Endothelial cell of umbilical vein (primary cell): Measurements from ENCODE around the gene GPR137B. TPM values are rescaled to one million over a fixed set of nuclear protein-coding genes. Genes with fewer than 3 reads are reported as not detected.
"Not testable (repeated sequence)": the region's sequence is repeated elsewhere in the genome, so short reads cannot be mapped to it uniquely, and the experiment has no call there.

ENCODE experiments used
- BruUV-seq: library from RNA; stranded (reverse); fragments of 400-500 nt; replicated peaks from 2 replicates; lab custom pipeline; 2021; lab: Mats Ljungman, UMichigan
- CTCF ChIA-PET: fragments of 300-600, 350-600 bp; sonication (Branson Sonifier 250); formaldehyde crosslinking; loops from one replicate; lab custom pipeline; 2021; ENCODE audit warnings: antibody characterized with exemption, inconsistent platforms; lab: Charles Lee
- POLR2A ChIA-PET: fragments of 300-600, 350-600 bp; sonication (Branson Sonifier 250); formaldehyde crosslinking; loops from one replicate; lab custom pipeline; 2021; ENCODE audit warnings: antibody characterized with exemption, inconsistent platforms; lab: Charles Lee
- DNase-seq: peaks from one replicate; pipeline ENCODE4 v3.0.0-alpha.2; 2011; ENCODE audit warnings: low read depth, low spot score
- FAIRE-seq: peaks from 2 replicates; lab custom pipeline; 2011; peaks lifted over from hg19 to GRCh38; lab: Jason Lieb, UNC
- H2AFZ ChIP-seq: 2 replicates; pipeline ENCODE4 v1.6.0; 2012; ENCODE audit warnings: low read depth, low read length, control low read depth, inconsistent platforms
- H3K27ac ChIP-seq: 2 replicates; pipeline ENCODE4 v1.5.1; 2011; ENCODE audit warnings: low read depth, mild to moderate bottlenecking, control low read depth, low read length, moderate library complexity; ENCODE audit not compliant: insufficient read depth
- H3K27me3 ChIP-seq, 2 experiments: 2 replicates each; pipeline versions ENCODE4 v1.6.0 to v1.6.1; 2011; ENCODE audit warnings: low read length in 2 of 2, mixed read lengths in 1 of 2; ENCODE audit not compliant: control insufficient read depth in 2 of 2, insufficient read depth in 2 of 2
- H3K36me3 ChIP-seq, 2 experiments: 2 replicates in 1 of 2; 3 replicates in 1 of 2; pipeline ENCODE4 v1.5.1; 2011; ENCODE audit warnings: low read length in 2 of 2, mild to moderate bottlenecking in 1 of 2, moderate library complexity in 1 of 2; ENCODE audit not compliant: control insufficient read depth in 2 of 2, insufficient read depth in 2 of 2; ENCODE audit errors: extremely low read depth in 1 of 2
- H3K4me1 ChIP-seq: 3 replicates; pipeline ENCODE4 v1.5.1; 2011; ENCODE audit warnings: mild to moderate bottlenecking, low read length; ENCODE audit not compliant: control insufficient read depth, insufficient read depth; ENCODE audit errors: extremely low read depth
- H3K4me2 ChIP-seq: 2 replicates; pipeline ENCODE4 v1.6.1; 2011; ENCODE audit warnings: low read length, control low read depth, mixed read lengths; ENCODE audit not compliant: insufficient read depth
- H3K4me3 ChIP-seq, 3 experiments: fragments of 200-600 bp in 1 of 3; sonication (generic), shearing (Covaris generic) in 1 of 3; replicated peaks in 1 of 3; 2 replicates each; pipeline ENCODE4 v1.5.1; 2011 to 2016; ENCODE audit warnings: control low read depth in 3 of 3, low read length in 3 of 3, mild to moderate bottlenecking in 2 of 3, inconsistent platforms in 1 of 3, low read depth in 1 of 3, moderate library complexity in 1 of 3; ENCODE audit not compliant: insufficient read depth in 1 of 3
- H3K79me2 ChIP-seq: 2 replicates; pipeline ENCODE4 v1.6.0; 2012; ENCODE audit warnings: low read length, inconsistent platforms; ENCODE audit not compliant: control insufficient read depth, insufficient read depth
- H3K9ac ChIP-seq: replicated peaks from 2 replicates; pipeline ENCODE3; 2011; ENCODE audit warnings: low read length, control low read depth; ENCODE audit not compliant: insufficient read depth; ENCODE audit errors: extremely low read depth
- H3K9me1 ChIP-seq: replicated peaks from 3 replicates; pipeline ENCODE4 v1.6.0; 2011; ENCODE audit warnings: mild to moderate bottlenecking, low read length; ENCODE audit not compliant: control insufficient read depth, insufficient read depth; ENCODE audit errors: extremely low read depth
- H3K9me3 ChIP-seq: replicated peaks from 2 replicates; pipeline ENCODE4 v1.5.1; 2012; ENCODE audit warnings: low read length, inconsistent platforms; ENCODE audit not compliant: control insufficient read depth, insufficient read depth
- H4K20me1 ChIP-seq: replicated peaks from 2 replicates; pipeline ENCODE3; 2011; ENCODE audit warnings: mild to moderate bottlenecking, low read length; ENCODE audit not compliant: control insufficient read depth, insufficient read depth; ENCODE audit errors: extremely low read depth
- EZH2 ChIP-seq: IDR thresholded peaks from 2 replicates; pipeline ENCODE4 v1.6.1; 2012; ENCODE audit warnings: borderline replicate concordance, low read depth, mild to moderate bottlenecking, moderate library complexity, low read length, inconsistent platforms; ENCODE audit not compliant: severe bottlenecking
- FOS ChIP-seq: IDR thresholded peaks from 2 replicates; pipeline ENCODE4 v1.6.1; 2011; ENCODE audit warnings: mild to moderate bottlenecking, low read length, moderate library complexity, borderline replicate concordance; ENCODE audit not compliant: insufficient read depth
- GATA2 ChIP-seq: IDR thresholded peaks from 2 replicates; pipeline ENCODE4 v1.7.0; 2011; ENCODE audit warnings: low read depth, mild to moderate bottlenecking, moderate library complexity, mixed read lengths, low read length; ENCODE audit not compliant: insufficient read length, insufficient read depth
- JUN ChIP-seq: IDR thresholded peaks from 2 replicates; pipeline ENCODE4 v1.6.1; 2011; ENCODE audit warnings: borderline replicate concordance, low read depth; ENCODE audit not compliant: insufficient read length, insufficient read depth
- MYC ChIP-seq: IDR thresholded peaks from one replicate; pipeline ENCODE4 v1.6.1; 2011; ENCODE audit warnings: mild to moderate bottlenecking, low read depth, low read length
- POLR2A ChIP-seq: IDR thresholded peaks from 2 replicates; pipeline ENCODE4 v1.6.1; 2012; ENCODE audit warnings: low read depth, mild to moderate bottlenecking, control low read depth, low read length
- POLR2AphosphoS5 ChIP-seq: IDR thresholded peaks from 2 replicates; pipeline ENCODE4 v1.6.1; 2012; ENCODE audit warnings: low read depth, mild to moderate bottlenecking, control low read depth, low read length, moderate library complexity; ENCODE audit not compliant: insufficient read depth
- dilution Hi-C: fragments of 300-500 bp; cut with MboI; formaldehyde crosslinking; loops from one replicate; pipeline ENCODE4 v1.15.0; 2019; ENCODE audit warnings: low sequenced_read_pairs; ENCODE audit not compliant: extremely low pct_ligation_motif_present
- intact Hi-C: fragments of 100-400 bp; cut with micrococcal nuclease; formaldehyde crosslinking; loops from one replicate; pipeline ENCODE4 v1.10.0; 2022
- polyA plus RNA-seq, 4 experiments: library from polyadenylated mRNA; depleted of rRNA in 3 of 4; stranded (reverse) in 3 of 4; unstranded in 1 of 4; fragments of >200 nt; gene quantifications; 2 replicates each; pipeline versions ENCODE4 v1.2.1 to v1.2.3, GENCODE V29; 2011 to 2012; ENCODE audit warnings: missing spikeins in 1 of 4
- total RNA-seq: library from RNA; stranded (reverse); gene quantifications from 2 replicates; pipeline ENCODE4 v1.2.3, GENCODE V29; 2021
- TF ChIP-seq, protein P1 (sequence below), 2 donors: IDR thresholded peaks; 1 replicate in 1 of 2; 2 replicates in 1 of 2; pipeline ENCODE4 v1.5.1; 2011; ENCODE audit warnings: low read length in 2 of 2, mild to moderate bottlenecking in 2 of 2, moderate library complexity in 2 of 2, control low read depth in 1 of 2, inconsistent platforms in 1 of 2, low read depth in 1 of 2; ENCODE audit not compliant: insufficient read depth in 1 of 2; ENCODE audit errors: extremely low read depth in 1 of 2
- TF ChIP-seq, protein P2 (sequence below): IDR thresholded peaks from 2 replicates; pipeline ENCODE4 v1.6.1; 2011; ENCODE audit not compliant: insufficient read depth, insufficient read length

Gene GPR137B
- total and polyA plus RNA-seq, 2 donors (not counting 3 experiments of a cell fraction or from before 2014, with no cell fraction given): 7.8 to 11.9 TPM

DNA sequence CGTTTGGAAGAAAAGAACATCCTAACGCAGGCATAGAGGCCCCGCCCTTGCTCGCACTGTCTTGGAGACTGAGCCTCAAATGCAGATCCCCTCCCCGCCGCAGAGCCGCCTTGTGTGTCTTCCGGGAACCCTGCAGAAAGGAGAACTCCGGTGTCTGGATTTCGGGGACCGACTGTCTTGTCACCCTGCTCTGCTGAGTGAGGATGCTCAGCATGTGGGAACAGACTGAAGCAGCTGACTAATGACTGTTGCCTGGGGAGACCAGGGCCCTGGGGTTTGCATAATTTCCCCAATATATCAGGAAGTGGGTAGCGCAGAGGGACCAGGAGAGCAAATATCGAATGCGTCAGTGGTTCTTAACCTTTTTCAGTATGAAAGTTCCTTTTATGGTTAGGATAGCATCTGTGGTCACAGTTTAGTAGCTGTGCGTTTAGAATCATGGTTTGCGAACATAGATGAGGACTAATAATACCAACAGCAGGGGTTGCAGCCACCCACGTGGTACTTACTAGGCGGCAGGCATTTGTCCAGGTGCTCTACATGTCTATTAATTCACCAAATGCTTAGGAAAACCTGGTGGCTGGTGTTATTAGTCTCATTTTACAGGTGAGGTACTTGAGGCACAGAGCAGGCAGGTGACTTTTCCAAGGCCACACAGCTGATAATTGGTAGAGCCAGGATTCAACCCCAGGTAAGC, 14.3 kb downstream of the GPR137B start:
- no peaks in the 10 kb centered on the region for H3K27me3 ChIP-seq
- H2AFZ ChIP-seq: no peak overlapping the region
- no peaks in the 10 kb centered on the region for H3K9me3 ChIP-seq
- no peaks in the 10 kb centered on the region for H3K36me3 ChIP-seq
- no peak for FAIRE-seq
- H3K27ac ChIP-seq: no peak overlapping the region
- dilution Hi-C loops: no loop called here
- ChIA-PET CTCF (no interaction called here), POLR2A (no interaction called here)
- no peak for DNase-seq
- TF ChIP-seq POLR2A (no peak), MYC (no peak), FOS (no peak), JUN (no peak), GATA2 (no peak), POLR2AphosphoS5 (no peak), EZH2 (no peak)
- TF ChIP-seq, protein P1, sequence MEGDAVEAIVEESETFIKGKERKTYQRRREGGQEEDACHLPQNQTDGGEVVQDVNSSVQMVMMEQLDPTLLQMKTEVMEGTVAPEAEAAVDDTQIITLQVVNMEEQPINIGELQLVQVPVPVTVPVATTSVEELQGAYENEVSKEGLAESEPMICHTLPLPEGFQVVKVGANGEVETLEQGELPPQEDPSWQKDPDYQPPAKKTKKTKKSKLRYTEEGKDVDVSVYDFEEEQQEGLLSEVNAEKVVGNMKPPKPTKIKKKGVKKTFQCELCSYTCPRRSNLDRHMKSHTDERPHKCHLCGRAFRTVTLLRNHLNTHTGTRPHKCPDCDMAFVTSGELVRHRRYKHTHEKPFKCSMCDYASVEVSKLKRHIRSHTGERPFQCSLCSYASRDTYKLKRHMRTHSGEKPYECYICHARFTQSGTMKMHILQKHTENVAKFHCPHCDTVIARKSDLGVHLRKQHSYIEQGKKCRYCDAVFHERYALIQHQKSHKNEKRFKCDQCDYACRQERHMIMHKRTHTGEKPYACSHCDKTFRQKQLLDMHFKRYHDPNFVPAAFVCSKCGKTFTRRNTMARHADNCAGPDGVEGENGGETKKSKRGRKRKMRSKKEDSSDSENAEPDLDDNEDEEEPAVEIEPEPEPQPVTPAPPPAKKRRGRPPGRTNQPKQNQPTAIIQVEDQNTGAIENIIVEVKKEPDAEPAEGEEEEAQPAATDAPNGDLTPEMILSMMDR (IDR thresholded peaks at IDR 0.05; ENCODE audit: extremely low read depth in 1 of 2, insufficient read depth in 1 of 2, low read depth in 1 of 2, low read length in 2 of 2): no peak
- TF ChIP-seq, protein P2, sequence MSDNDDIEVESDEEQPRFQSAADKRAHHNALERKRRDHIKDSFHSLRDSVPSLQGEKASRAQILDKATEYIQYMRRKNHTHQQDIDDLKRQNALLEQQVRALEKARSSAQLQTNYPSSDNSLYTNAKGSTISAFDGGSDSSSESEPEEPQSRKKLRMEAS: no peak
- intact Hi-C loops: no loop called here
- H3K4me1 ChIP-seq: no peaks in the 10 kb centered on the region
- H3K9me1 ChIP-seq: no peaks in the 10 kb centered on the region
- no peaks in the 10 kb centered on the region for H4K20me1 ChIP-seq
- no TSS peak for BruUV-seq
- no peak overlapping the region for H3K9ac ChIP-seq
- H3K4me3 ChIP-seq: no peak overlapping the region
- H3K79me2 ChIP-seq: no peaks in the 10 kb centered on the region
- no peak overlapping the region for H3K4me2 ChIP-seq

DNA sequence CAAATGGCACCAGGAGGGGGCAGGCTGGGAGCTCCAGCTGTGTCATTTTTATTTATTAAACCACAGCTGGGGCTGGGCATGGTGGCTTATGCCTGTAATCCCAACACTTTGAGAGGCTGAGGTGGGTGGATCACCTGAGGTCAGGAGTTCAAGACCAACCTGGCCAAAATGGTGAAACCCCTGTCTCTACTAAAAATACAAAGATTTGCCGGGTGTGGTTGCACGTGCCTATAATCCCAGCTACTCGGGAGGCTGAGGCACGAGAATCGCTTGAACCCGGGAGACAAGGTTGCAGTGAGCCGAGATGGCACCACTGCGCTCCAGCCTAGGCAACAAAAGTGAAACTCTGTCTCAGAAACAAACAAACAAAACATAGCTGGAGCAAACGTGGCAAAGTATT, 15.7 kb downstream of the GPR137B start:
- H3K27me3 ChIP-seq, H3K4me2 ChIP-seq, H3K27ac ChIP-seq, H3K36me3 ChIP-seq, CTCF ChIA-PET, H3K9me3 ChIP-seq, H4K20me1 ChIP-seq, H3K9ac ChIP-seq, intact Hi-C loops, BruUV-seq, FAIRE-seq, POLR2A ChIA-PET, DNase-seq, dilution Hi-C loops, H3K4me1 ChIP-seq, H3K79me2 ChIP-seq, H3K4me3 ChIP-seq, H3K9me1 ChIP-seq, H2AFZ ChIP-seq: not testable (repeated sequence)
